Stimulated activated CD4-positive, alpha-beta T cell treated with anti-CD3 and anti-CD28 coated beads, Interleukin-12 subunit alpha, Interleukin-12 subunit beta, amount 100 ng/mL, for 48 hours (primary cell): Measurements from ENCODE around the gene SGCD.
"Not testable (repeated sequence)": the region's sequence is repeated elsewhere in the genome, so short reads cannot be mapped to it uniquely, and the experiment has no call there.

ENCODE experiments used
- DNase-seq, 3 donors: peaks; one replicate each; pipeline ENCODE4 v3.0.0-alpha.2; 2020; ENCODE audit warnings: low read depth in 2 of 3, low spot score in 1 of 3

Gene SGCD

DNA sequence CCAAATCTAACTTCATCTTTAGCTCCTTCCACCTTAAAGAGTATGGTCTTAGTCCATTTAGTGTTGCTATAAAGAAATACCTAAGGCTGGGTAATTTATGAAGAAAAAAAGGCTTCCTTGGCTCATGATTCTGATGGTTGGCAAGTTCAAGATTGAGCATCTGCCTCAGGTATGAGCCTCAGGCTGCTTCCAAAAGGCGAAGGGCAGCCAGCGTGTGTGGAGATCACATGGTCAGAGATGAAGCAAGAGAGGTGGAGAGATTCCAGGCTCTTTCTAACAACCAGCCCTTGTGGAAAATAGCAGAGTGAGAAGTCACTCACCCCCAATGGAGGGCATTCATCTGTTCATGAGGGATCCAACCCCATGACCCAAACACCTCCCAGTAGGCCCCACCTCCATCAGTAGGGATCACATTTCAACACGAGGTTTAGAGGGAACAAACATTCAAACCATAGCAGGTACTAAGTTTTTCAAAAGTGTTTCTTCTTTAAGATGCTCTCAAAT is 225.9 kb downstream of the SGCD start:
- no peak for DNase-seq

DNA sequence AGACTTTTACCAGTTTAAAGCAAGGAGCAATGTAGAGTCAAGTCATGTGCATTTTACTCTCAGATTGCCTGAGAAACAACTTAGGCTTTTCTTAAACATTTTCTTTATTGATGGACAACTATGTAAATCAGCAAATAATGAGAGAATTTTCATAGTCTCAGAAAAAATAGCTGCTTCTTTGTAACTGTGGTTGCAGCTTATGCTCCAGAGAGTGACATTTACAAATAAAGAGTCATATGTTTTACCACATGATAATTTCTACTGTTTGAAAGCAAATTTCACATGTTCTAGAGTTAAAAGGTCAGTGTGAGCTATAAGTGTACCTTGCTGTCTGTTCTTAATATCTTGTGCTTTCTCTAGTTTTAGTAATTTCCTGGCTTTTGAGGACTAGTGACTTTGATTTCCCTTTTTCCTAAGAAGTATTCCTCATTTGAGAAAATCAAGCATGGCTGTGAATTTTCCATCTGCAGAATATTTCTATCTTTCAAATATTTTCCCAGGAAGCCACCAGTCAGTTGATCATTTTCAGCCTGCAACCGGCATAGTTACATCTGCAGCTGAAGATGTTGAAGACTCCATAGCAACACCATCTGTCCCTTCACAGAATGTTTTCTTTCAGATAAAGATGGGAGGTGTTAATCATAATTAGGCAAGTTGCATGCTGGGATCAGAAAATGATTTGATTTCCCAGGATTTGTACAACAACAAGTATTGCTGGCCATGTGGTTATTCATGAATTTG is 229.9 kb downstream of the SGCD start:
- no peak for DNase-seq

DNA sequence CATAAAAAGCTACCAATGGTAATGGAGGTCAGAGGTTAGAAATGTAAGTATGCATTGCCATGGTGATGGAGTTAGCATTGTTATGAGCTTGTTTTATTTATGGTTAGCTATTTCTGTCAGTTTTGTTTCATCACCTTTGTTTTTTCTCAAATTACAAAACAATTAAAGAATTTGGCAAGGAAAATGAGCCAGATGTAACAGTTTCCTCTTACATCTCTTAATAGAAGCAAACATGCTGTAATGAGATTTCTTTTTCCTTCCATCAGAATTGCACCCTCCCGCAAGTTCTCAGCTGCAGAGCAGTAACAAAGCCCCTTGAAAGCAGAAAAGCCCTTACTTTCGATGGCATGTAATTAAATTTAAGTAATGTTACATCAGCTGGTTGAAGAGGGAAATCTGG is 233.0 kb downstream of the SGCD start:
- DNase-seq: no peak

DNA sequence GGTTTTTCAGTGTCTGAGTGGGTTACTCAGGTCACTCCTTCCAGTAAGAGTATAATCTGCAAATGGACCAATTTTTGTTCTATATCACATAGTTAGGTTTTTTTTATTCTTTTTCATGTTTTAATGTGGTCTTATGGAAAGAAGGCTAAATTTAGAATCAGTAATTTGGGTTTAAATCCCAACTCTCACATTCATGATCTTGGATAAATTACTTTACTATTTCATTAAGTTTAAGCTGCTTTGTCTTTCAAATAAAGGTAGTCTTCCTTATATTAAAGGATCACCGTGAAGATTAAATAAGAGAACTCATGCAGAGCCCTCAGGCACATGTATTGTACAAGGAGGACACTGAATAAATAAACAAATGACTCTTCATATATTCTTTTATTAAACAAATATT is 234.7 kb downstream of the SGCD start:
- no peak for DNase-seq

DNA sequence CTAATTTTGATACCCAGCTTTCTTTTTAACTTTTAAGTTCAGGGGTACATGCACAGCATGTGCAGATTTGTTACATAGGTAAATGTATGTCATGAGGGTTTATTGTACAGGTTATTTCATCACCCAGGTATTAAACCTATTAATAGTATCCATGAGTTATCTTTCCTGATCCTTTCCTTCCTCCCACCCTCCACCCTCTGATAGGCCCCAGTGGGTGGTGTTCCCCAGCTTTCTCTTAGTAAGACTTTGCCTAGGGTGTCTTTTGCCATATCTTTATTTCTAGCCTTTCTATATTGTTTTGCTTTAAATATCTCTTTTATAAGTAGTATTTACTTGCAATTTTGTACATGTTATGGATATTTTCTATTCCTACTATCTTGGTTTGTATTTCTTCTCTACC is 243.7 kb downstream of the SGCD start:
- DNase-seq: no peak

DNA sequence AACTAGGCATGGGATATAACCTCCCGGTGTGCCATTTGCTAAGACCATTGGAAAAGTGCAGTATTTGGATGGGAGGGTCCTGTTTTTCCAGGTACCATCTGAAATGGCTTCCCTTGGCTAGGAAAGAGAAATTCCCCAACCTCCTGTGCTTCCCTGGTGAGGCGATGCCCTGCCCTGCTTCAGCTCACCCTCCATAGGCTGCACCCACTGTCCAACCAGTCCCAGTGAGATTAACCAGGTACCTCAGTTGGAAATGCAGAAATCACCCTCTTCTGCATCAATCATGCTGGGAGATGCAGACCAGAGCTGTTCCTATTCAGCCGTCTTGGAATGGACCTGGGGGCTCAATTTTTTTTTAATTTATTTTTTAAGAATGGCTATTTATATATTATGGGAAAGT is 254.8 kb downstream of the SGCD start:
- no peak for DNase-seq

DNA sequence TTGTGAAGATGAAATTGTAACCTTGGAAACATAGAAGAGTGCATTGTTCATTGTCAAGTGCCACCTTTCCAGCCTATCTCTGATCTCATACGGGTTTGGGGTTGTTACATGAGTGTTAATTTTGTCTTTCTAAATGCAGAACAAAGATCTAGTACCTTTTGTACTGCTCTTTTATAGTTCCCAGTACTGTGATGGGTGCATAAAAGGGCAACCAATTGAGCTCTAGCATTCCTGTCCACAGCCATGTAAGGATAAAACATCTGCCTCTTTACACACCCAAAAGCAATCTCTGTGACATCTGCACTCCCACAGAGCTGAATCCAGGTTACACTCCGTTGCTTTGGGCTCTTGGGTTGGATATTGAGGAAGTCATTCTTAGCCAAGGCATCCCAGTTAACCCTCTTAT is 255.2 kb downstream of the SGCD start:
- DNase-seq: no peak

DNA sequence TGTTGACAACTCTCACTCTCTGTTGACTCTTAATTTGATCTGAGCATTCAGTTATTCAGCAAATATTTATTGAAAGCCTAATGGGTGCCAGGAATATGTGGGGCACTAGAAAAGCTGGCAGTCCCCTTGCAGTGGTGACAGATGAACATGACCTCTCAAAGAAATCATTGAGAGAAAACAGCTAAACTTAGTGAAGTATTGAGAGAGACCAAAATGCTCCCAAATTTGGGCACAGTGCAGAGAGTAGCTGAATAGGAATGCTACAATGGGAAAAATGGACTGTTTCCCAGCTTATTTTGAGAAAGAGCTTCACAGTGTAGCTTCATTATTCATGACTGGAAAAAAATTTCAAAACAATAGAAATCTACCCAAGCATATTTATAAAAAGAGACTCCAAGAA is 257.9 kb downstream of the SGCD start:
- DNase-seq: no peak

DNA sequence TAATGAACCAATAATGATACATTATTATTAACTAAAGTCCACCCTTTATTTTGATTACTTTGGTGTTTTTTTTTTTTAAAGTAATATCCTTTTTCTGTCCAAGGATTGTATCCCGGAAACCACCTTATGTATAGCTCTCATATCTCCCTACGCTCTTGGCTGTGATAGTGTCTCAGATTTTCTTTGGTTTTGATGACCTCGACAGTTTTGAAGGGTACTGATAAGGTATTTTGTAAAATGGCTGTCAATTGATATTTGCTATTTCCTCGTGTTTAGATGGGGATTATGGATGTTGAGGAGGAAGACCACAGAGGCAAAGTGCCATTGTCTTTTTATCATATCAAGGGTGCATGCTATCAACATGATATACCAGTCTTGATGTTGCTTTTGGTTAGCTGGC is 259.0 kb downstream of the SGCD start:
- no peak for DNase-seq

DNA sequence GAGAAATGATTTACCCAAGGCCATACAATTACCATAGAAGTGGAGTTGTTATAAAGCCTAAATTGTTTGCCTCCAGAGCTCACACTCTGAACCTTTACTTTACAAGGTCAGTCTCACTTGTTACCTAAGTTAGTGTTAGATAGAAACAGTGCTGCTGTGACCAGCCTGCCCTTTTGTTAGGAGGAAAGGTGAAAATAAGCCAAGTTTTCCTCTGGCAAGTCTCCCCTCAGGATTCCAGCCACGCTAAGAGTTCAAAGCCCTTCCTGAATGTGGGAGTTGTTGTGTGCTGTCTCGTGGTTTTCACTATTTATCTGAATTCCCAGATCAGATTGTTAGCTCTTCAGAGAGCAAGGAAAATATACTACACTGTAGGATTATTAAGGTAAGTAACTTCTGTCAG is 260.0 kb downstream of the SGCD start:
- DNase-seq: no peak

DNA sequence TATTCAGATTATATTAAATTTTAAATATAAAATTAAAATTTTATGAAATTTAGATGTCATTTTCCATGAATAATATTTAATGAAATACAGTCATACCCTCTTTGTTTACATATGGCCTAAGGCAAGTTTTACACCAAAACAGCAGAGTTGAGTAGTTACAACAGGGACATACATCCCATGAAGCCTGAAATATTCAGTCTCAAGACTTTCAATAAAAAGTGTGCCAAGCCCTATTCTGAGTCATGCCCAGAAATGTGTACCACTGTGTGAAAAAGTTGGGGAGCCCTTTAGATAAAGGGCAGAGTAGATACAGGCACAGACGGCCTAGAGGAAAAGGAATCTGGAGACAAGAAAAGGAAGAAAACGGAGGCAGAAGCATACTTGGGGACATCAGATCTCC is 261.3 kb downstream of the SGCD start:
- no peak for DNase-seq

DNA sequence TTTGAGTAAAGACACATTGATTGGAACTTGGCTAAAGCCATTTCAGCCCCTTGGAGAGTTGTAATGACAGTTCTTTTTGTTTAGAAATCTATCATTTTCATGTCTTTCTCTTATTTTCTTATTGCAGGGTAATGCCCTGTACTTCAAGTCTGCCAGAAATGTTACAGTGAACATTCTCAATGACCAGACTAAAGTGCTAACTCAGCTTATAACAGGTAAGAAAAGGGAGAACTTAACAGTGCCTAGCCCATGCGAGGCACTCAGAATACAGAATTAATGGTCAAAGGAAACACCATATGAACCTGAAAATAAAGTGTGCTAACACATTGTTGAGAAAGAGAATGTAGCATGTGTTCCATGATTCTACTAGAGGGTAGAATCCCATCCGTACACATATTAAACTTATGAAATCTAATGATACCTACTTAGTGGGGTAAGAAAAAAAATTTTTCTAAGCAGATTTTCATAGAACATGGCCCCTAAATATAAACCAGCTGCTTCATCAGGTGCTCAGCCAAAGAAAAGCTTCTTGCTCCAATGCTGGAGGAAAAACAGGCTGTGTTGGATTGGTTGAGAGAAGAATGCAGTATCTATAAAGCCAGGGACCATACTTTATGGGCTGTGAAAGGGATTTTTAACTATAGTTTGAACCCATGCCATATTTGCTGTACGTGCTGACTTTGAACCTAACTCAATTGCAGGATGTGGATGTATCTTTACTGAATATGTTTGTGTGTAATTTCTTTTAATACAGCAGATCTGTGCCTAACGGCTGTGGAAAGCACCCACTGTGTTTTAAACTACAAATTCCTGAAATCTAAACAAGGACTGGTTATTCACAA is 262.4 kb downstream of the SGCD start:
- DNase-seq: no peak

DNA sequence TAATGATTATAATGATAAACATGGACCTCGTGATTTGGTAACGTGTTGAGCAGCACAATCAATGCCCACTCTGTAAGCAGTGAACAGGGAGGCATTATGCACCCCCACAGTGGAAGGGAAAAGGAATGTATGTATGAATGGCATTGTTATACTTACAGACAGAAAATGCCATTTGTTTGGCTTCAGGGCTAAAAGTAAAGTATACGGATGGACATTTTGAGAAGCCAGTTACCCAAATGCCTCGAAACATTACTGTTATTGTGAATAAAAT is 262.9 kb downstream of the SGCD start:
- DNase-seq: no peak

DNA sequence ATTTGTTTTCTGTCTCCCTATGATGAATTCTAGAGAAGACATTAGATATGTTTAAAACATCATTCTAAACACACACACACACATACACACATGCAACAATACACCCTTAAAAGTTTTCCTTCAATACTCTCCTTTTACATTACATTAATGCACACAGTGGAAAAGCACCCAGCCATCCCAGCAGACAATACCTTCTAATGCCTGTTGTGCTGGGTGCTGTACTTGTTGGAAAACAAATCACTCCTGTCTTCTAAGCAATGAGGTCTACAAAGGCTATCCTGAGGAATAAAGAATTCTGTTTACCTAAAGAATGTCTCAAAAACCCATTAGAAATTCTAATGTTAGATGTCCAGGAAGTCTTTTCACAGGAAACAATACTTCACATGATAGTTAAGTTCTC is 264.0 kb downstream of the SGCD start:
- no peak for DNase-seq

DNA sequence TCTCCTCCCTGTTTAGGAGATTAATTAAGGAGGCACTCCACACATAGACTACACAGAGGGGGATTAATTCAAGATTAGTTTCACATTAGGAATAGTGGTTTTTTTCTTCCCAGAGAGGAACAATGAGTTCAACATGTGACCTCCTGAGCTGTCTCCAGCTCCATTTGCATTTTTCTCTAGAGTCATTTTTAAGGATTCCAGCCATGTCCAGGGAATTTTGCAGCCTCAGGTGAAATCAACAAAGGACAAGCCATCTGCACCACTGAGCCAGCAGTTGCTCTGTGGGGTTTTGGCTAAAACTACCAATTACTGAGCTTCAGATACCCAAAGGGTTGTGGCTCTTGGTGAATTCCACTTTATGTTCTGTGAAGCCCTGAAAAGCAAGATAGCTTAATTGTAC is 264.7 kb downstream of the SGCD start:
- no peak for DNase-seq

DNA sequence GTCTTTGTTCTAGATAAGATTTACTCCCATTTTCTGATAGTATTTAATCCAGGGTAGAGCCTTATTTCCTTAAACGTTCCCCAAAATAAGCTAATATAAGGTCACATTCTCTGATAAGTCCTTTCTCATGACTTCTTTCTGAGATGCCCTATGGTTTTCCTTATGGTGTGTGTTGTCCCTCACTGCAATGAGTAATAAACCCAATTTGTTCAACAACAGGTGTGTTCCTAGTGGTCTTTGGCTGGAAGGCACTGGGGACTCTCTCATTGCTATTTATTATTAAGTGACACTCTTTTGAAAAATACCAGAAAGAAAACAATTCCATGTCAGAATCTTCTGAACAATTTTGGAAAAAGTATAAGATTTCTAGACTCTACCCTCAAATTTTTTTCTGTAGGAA is 266.6 kb downstream of the SGCD start:
- DNase-seq: no peak

DNA sequence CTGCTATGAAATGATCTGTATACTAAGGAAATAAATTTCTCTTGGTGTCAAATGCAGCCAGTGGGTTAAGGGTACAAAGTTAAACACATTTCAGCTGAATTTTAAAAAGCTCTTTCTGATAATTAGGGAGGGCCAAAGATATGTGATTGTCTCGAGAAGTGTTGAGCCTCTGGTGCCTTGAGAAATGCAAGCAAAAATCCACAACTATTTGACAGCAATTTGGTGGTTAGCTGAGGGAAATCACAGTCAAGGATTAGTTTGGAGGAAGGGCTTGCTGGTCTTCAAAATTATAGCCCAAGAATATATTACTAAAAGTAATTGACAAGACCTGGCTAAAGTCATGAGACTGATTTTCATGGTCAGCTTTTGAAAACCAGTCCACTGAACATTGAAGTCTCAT is 267.4 kb downstream of the SGCD start:
- DNase-seq: no peak

DNA sequence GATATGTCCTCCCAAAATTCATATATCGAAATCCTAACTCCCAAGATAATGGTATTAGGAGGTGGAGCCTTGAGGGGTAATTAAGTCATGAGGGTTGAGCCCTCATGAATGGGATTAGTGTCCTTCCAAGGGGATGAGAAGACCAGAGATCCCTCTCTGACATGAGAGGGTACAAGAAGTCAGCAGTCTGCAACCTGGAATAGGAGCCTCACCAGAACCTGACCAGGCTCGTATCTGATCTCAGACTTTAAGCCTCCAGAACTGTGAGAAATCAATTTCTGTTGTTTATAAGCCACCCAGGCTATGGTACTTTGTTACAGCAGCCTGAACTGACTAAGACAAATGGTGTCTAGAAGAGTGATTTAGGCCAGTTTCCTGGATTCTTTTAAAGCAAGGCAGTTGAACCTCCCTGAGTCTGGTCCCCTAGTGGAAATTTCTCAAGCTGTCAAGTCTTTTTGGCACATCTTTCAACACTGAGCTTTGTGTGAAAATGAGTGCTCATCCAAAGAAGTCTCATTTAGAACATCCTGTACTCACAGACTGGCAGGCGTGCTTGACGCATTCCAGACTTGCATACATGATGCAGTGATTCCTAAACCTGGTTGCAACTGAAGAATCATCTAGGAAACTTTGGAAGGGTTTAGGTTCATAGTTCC is 268.3 kb downstream of the SGCD start:
- DNase-seq: no peak

DNA sequence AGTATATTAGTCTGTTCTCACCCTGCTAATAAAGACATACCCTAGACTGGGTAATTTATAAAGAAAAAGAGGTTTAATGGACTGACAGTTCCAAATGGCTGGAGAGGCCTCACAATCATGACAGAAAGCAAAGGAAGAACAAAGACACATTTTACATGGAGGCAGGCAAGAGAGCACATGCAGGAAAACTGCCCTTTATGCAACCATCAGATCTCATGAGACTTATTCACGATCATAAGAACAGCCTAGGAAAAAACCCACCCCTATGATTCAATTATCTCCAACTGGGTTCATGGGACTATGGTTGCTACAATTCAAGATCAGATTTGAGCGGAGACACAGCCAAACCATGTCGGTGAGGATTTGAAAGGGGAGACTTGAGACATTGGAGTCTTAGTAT is 270.3 kb downstream of the SGCD start:
- DNase-seq: no peak

DNA sequence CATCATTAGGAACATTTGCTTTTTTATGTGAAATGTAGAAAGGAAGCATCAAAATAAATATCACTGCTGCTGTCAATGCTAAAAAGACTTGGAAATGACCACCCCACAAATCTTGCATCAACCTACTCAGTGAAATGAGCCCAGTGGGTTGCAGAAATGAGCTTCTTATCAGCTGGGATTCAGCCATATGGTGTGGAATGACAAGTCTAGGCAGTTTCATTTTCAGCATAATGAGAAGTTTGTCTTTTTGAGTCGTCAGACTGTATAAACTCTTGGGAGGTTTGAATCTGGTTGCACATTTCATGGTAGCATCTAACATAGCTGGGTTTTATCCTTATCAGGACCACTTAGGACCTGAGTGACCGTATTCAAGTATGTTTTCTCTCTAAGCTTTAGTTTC is 272.0 kb downstream of the SGCD start:
- DNase-seq: no peak

DNA sequence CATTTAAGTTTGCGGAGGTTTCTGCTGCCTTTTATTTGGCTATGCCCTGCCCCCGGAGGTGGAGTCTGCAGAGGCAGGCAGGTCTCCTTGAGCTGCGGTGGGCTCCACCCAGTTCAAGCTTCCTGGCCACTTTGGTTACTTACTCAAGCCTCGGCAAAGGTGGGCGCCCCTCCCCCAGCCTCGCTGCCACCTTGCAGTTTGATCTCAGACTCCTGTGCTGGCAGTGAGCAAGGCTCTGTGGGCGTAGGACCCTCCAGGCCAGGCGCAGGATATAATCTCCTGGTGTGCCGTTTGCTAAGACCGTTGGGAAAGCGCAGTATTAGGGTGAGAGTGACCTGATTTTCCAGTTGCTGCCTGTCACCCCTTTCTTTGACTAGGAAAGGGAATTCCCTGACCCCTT is 283.6 kb downstream of the SGCD start:
- not testable (repeated sequence) for DNase-seq

DNA sequence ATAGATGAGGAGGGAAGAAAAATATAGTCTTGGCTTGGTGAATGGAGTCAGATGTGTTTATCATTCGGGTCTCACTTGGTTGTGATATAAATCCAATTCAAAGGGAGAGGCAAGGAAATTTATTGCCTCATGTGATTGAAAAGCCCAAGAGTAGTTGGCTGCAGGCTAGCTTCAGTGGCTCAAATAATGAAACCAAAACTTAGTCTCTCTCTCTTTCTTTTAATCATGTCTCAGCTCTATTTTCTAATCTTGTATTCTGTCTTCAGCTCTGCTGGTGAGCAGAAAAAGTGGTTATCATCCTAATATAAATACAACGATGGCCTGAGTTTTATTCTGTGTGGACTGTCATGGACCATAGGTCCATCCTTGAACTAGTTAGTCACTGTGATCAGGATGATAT is 288.9 kb downstream of the SGCD start:
- no peak for DNase-seq
